ENCODE measurements around the gene VTI1A.

DNA sequence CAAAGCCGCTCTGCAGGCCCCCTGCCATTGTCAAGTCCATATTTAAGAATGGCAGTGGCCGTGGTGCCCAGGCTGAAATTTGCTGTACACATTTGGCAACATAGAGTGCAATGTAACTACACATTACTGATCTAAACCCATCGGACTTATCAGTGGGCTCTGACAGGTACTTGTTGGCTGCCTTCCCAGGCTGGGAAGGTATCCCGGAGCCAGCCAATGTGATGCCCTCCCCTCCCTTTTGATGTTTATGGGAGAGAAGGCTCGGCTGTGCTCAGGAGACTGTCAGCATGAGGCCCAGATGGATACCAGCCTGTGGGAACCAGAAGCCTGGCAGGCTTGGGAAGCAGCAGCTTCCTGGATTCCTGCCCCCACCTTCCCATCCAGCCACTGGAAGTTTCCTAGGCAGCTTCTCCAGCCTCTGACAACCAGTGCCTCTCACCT is 357.0 kb downstream of the VTI1A start:
- TF ChIP-seq, protein P1, sequence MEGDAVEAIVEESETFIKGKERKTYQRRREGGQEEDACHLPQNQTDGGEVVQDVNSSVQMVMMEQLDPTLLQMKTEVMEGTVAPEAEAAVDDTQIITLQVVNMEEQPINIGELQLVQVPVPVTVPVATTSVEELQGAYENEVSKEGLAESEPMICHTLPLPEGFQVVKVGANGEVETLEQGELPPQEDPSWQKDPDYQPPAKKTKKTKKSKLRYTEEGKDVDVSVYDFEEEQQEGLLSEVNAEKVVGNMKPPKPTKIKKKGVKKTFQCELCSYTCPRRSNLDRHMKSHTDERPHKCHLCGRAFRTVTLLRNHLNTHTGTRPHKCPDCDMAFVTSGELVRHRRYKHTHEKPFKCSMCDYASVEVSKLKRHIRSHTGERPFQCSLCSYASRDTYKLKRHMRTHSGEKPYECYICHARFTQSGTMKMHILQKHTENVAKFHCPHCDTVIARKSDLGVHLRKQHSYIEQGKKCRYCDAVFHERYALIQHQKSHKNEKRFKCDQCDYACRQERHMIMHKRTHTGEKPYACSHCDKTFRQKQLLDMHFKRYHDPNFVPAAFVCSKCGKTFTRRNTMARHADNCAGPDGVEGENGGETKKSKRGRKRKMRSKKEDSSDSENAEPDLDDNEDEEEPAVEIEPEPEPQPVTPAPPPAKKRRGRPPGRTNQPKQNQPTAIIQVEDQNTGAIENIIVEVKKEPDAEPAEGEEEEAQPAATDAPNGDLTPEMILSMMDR (IDR thresholded peaks at IDR 0.05; ENCODE audit: insufficient read depth, low read depth, low read length) = no peak
- no peak for TF ChIP-seq EZH2 (IDR thresholded peaks at IDR 0.05; ENCODE audit: insufficient read depth, low read length)

Measured in astrocyte (in vitro differentiated cells and primary cell).